GM18861 (cell line): Measurements from ENCODE around the gene HOXA7.

ENCODE experiments used
- ATAC-seq: cut with Tn5 transposase; IDR thresholded peaks from one replicate; pipeline ENCODE4 v1.9.1; 2021; ENCODE audit not compliant: unreplicated experiment

HOXA7 gene

DNA sequence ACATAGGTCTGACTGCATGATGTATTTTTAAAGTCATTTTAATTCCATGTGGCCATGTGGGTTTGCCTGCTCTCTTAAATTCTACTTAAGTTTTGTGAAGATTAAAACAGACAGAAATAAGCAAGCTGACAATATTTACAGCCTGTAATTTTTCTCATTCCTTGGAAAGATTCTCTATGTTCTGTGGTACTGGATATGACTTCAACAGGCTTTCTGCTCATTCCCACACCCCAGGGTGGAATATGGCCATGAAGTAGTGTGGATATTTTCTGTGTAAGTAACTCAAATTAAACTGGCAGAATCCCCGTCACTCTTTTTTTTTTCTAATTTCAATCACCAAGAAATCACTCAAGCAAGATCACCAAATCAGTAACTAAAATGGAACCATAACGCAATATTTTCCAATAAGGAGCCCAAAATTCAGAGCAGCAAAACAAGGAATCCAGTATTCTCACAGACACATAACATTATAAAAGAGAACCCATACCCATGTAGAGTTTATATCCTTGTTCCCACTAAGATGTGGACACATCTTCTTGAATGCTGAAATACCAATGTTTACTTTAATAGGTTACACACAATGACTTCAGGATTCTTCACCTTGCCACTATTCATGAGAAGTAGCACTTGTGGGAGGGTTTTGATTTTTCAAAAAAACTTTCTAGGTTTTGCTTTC is 18.7 kb downstream of the HOXA7 start:
- ATAC-seq: no peak

DNA sequence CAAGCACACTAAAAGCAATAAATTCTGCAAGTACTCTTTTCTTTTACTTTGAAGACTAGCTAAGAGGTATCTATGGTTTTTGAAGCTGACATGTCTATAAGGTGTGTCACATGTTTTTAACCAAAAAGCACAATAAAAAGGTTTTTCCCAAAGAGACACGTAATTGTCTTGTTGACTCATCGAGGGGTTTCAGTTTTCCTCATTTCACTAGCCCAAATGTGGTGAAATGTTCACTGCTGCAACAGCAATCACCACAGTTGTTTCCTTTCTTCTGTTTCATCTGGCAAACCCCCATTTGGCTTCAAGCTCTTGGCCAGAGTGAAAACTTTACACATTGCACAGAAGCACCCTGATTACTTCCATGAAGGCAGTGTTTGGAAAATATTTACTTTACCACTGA is 22.1 kb downstream of the HOXA7 start:
- no peak for ATAC-seq

GRCh38 chr7:27133409-27134231 is 22.9 kb downstream of the HOXA7 start:
- no peak for ATAC-seq

DNA sequence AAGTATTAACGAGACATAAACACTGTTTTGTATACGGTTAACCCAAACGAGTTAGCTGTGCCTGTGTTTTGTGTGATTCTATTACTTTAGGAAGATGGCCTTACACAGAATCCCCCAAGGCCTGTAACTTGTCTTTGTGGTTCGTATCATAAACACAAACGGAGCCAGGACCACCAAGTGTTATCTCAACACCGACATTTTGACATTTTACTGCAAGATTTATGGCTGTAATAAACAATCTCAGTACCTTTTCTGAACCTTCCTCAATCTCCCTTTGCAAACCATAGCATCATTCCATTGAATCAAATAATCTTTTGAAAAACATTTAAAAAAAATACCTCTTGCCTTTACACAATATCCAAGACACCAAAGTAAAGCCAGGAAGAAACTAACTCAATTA is 23.5 kb downstream of the HOXA7 start:
- ATAC-seq: no peak

DNA sequence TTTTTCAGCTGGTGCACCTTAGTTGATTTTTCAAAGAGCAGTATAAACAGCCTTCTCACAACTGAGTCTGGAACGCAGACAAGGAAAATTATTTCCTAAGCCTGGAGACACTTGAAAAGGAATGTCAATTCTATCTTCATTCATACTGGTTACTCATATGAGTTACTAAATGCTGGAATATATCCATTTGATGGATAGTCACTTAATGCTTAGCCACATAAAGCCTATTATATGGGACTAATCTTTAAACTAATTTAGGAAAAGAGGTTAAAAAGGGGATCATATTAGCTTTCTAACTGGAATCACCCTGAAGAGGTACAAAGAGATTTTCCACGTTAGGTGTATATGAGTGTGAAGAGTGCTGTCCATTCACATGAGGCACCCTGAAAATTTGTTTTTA is 24.3 kb downstream of the HOXA7 start:
- ATAC-seq: no peak

DNA sequence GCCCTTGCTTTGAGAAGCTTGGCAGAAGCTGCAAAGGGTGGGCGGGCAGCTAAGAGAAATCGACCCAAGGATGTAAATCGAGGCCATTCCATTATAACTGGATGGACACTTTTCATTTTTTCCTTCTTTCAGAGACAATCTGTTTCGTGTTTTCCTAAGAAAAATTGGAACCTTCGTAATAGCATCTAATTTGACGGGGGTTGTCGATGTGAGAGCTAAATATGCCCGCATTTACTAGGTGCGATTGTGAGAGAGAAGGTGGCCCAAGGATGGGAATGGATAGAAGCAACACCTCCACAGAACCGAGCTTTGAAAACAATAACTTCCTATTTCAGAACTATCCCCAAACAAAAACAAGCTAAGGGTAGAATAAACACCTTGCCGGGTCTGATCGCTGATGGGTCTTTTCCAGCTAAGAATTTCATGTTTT is 25.1 kb downstream of the HOXA7 start:
- ATAC-seq: no peak

- no peak for ATAC-seq
Measured at GRCh38 chr7:27130540-27131389, 25.7 kb downstream of the HOXA7 start, which contains the start of gene HOXA4. TSS of gene HOXA4 (minus strand) at chr7:27130757. CDS start at chr7:27130733, 24 bp downstream.

DNA sequence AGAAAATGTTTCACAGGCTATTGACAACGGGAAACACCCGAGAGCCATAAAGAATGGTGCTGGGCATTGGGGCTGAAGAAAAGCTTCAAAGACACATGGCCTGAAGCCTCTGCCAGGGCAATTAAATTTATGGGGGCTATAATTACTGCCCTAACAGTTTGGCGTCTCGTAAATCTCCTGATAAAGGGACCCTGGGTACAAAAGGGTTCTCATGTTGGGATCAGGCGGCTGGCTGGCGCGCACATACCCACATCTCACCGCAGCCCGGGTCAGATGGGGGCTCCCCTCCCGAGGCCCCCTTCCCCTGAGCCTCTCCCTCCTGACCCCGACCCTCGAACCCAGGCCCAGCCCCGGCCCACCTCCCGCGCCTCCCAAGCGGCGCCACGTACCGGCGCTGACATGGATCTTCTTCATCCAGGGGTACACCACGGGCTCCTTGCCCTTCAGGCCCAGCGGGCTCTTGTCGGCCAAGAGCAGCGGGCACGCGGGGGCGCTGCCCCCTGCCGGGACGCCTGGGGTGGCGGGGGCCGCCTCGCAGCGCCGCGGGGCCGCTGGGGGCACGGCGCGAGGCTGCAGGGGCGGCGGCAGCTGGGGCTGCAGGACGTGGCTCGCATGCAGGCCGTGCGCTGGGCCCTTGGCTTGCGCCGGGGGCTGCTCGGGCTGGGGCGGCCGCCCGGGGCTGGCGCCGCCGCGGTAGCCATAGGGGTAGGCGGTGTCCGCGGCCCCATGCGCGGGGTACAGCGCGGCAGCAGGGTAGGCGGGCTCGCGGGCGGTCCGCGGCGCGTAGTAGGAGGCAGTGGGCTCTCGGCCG is 26.5 kb downstream of the HOXA7 start:
- no peak for ATAC-seq

DNA sequence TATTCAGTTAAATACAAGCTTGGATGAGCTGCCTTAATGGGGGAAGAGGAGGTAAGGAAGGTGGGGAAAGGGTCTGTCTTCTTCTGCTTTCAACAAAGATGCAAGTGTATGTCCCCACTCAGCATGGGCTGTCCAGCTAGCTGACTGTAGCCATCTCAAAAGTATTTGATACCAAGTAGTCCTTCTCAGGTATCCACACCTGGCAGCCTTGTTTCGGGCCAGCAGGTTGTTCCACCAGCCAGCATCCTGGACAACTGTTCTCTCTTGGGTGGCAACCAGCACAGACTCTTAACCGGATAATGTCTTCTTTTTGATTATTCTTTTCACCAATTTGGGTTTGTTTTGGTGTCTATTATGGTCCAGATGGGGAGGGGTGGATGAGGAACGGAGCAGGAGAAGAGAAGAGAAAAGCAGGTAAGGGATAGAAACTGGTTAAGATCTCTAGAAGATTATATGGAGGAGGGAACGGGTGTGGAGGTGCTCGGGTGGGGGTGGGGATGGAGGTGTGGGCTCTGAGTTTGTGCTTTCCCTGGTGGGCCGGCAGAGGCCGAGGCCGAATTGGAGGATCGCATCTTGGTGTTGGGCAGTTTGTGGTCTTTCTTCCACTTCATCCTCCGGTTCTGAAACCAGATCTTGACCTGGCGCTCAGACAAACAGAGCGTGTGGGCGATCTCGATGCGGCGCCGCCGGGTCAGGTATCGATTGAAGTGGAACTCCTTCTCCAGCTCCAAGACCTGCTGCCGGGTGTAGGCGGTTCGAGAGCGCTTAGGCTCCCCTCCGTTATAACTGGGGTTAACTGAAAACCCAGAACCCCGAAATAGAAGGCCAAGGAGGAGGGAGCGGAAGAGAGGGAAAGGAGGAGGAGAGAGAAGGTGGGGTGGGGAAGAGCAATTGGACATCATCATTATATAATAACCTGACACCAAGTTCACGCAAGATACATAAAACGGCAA is 27.4 kb downstream of the HOXA7 start:
- ATAC-seq: no peak

DNA sequence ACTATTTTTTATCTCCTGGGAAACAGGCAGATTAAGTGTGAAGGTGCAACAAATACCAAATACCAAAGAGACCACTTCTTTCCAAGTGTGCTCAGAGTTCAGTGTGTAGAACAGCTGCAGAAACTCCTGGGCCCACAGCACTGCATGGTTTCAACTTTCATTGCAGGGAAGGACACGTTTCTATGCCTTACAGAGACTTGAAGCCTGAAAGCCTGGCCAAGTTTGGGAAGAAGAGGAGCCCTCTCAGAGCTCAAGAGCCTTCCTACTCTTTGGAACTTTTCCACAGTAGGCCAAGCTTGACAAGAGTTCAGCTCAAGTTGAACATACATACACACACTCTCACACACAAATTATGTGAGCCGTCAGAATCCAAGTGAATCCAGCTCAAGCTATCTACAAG is 28.4 kb downstream of the HOXA7 start:
- ATAC-seq: no peak

- ATAC-seq: no peak
Measured at GRCh38 chr7:27126596-27127327, 29.7 kb downstream of the HOXA7 start.

- no peak for ATAC-seq
Measured at GRCh38 chr7:27125986-27126394, 30.5 kb downstream of the HOXA7 start.

- no peak for ATAC-seq
Measured at GRCh38 chr7:27124902-27125689, 31.4 kb downstream of the HOXA7 start.

GRCh38 chr7:27124096-27124901 is 32.2 kb downstream of the HOXA7 start:
- ATAC-seq: no peak

DNA sequence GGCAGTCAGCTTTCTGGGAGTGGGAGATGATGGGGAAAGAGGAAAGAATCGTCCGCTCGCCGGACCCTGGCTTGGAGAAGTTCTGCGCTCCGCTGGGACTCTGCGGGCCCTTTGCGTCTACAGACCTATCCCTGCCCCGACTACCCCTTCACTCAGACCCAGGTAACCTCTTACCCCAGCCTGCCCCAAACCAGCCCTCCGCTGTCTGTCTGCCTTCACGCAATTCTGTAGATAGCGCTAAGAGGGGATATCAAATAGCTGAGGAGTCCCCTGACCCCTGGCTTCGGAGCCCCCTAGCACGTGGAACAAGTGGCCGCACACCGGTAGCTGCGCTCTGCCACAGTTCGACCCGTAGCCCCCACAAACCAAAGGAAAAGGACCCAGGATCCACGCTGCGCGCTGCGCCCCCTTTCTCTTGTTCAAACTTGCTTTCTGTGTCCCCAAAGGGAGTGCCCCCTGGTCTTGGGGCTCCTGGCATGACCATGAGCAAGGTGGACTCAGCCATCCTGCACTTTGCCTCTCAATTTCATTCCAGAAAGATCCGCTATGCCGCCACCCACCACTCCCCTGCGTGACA is 32.9 kb downstream of the HOXA7 start:
- ATAC-seq: no peak

DNA sequence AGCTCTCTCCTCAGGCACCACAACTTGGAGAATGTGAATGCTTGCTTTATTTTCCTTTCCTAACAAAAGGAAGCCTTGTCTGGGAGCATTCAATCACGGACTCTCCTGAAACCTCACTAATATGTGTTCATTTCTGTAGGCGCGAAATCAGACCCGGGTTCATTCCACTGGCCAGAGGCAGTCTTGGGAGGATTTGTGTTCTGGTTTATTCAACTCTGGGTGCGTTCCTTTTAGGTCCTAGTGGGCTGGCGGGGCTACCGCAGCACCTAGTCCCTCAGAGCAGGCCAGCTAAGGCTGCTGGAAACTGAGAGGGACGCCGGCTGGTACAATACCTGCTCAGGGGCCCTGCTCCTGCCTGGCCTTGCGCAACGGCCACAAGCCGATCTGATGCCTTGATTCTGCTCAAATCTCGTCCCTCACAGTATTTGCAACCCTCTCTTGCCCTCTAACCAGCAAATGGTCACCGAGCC is 33.4 kb downstream of the HOXA7 start:
- no peak for ATAC-seq
